Activated CD8-positive, alpha-beta memory T cell treated with anti-CD3 and anti-CD28 coated beads for 24 hours (primary cell): ENCODE measurements around the gene DROSHA.

Source experiments
- DNase-seq: peaks from one replicate; pipeline ENCODE4 v3.0.0-alpha.2; 2020

DROSHA gene

DNA sequence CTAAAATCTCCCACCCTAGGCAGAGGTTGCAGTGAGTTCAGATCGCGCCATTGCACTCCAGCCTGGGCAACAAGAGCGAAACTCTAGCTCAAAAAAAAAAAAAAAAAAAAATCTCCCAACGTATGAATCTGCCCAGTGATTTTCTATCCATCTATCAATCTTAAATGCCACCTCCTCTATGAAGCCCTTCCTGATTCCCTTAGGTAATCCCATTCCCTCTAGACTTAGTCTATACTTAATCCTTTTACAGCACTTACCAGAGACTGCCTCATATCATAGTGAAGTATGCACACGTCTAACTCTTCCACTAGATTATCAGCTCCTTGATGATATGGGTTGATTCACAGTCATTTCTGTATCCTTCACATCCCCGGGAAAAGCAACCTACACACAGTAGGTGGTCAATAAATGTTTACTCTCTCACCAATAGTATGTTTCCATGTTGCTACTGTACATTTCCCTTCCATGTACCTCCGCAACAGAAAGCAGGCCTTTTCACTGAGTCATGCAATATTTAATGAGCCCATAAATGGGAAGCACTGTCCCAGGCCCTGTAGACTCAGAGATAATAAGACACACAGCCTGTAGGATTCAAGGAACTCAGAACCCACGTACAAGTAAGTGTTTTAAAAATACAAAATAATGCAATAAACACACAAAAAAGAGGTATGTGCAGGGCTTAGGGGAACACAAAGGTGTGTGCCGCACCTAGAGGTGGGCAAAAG lies 1.2 kb downstream of the DROSHA start:
- no peak for DNase-seq

- DNase-seq, result no peak
Measured at GRCh38 chr5:31523041-31523440, 8.9 kb downstream of the DROSHA start.

DNA sequence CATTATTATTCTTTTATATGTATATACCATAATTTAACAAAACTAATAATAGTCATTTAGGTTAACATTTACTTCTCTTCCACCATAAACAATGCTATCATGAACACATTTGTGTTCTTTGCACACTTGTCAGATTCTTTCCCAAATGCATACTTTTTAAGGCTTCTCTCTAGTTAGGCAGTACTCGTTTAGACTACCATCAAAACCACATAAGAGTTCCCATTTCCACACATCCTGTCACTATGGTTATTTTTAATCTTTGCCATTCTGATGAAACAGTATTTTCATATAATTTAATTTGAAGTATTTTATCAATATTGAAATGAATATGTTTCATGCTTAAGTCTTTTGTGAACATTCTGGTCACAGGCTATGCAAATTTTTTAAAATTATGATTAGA lies 15.1 kb downstream of the DROSHA start:
- DNase-seq, result no peak

DNA sequence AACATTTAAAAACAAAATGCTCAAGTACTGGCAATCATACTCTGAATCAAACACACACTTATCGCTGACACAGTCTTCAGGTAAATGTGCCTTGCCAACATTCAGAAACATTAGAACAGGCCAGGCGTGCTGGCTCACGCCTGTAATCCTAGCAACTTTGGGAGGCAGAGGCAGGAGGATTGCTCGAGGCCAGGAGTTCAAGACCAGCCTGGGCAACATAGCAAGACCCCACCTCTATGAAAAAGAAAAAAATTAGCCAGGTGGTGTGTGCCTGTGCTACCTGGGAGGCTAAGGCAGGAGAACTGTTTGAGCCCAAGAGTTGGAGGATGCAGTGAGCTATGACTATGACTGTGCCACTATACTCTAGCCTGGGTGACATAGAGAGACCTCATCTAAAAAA lies 20.6 kb downstream of the DROSHA start:
- no peak for DNase-seq

- DNase-seq, result no peak
Measured at GRCh38 chr5:31504529-31504928, 27.4 kb downstream of the DROSHA start.

- DNase-seq, result no peak
Measured at GRCh38 chr5:31502506-31502905, 29.4 kb downstream of the DROSHA start.

GRCh38 chr5:31500256-31500655 lies 31.6 kb downstream of the DROSHA start:
- DNase-seq, result no peak

DNA sequence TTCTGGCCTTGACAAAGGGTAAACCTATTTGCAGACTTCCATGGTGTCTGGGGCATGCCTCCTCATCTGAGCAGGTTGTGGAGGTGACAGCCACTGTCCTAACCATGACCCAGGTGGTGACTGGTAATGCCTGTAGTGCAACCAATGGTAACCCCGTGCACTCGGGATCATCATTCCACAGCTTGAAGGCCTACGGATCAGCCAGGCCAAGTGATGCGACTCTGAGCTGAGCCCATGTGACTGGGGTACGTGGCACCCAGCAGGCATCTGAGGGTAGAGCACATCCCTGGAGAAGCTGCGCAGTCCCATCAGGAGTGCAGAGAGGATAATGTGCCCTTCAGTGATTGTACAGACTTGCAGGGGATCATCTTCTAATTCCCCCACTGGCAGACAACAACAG lies 35.0 kb downstream of the DROSHA start:
- no peak for DNase-seq

- DNase-seq, result no peak
Measured at GRCh38 chr5:31496301-31496700, 35.6 kb downstream of the DROSHA start.

DNA sequence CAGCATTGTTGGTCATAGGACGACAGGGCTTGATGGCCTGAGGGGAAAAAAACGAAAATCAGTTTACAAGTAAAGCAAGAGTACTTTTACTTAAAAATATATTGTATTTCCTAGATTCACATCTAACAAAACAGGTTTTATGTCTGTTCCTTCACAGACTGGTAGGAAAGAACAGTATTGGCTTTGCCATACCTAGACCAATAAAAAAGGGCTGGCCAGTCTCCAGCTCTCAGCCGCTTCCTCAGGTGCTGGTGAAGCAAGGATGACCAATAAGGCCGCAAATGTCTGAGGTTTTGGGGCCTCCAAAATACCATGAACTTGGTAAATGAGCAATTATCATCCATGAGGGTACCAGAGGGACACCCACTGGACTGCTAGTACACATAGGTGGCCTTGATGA lies 36.6 kb downstream of the DROSHA start:
- no peak for DNase-seq

DNA sequence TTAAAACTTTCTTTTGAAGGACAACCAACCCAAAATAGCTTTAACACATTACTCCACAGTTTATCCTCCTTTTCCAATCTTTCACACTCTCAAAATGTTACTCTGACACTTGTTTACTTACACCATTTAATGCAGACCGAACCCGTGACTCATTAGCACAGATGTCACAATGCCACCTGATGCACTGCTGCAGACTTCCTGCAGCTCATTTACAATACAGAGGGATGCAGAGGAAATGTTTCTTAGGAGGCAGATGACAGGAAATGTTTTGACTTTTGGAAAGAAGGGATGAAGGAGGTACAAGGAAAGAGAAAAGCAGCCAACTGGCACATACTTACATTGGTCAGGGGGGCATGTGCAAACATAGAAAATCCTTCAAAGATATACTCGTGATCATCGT lies 39.0 kb downstream of the DROSHA start:
- no peak for DNase-seq

GRCh38 chr5:31487506-31487905 lies 44.4 kb downstream of the DROSHA start:
- no peak for DNase-seq

GRCh38 chr5:31486441-31486840 lies 45.5 kb downstream of the DROSHA start:
- DNase-seq, result no peak

- DNase-seq, result no peak
Measured at GRCh38 chr5:31485376-31486207, 46.3 kb downstream of the DROSHA start.

GRCh38 chr5:31481531-31482165 lies 50.2 kb downstream of the DROSHA start:
- no peak for DNase-seq

DNA sequence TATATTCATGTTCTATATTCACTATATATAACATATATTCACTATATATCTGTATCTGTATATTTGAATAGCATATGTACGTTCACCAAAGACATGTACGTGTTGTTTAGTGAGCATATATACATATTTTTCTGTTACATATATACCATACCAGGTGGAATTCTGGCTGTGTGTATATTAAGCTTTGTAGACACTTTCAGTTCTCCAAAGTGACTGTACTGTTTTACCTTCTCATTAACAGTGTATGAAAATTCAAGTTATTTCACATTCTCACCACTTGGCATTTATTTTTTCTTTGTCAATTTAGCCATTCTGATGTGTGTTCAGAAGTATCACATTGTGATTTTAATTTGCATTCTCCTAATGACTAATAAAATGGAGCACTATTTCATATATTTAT lies 52.2 kb downstream of the DROSHA start:
- no peak for DNase-seq

DNA sequence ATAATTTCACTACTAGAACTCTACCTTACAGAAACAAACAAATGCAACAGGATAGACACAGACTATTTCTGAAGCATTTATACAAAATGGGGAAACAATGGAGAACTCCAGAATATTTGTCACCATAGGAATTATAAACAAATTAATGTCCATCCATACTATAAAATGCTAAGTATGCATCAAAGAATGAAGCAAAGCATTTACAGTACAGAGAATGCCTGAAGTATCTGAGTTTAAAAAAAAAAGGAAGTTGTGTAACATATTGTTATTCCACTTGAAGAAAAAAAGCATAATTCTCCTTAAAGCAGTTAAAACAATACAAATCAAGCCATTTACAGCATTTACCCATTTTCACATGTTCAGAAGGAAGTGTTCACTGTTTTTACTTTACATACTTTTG lies 53.0 kb downstream of the DROSHA start:
- DNase-seq, result no peak

DNA sequence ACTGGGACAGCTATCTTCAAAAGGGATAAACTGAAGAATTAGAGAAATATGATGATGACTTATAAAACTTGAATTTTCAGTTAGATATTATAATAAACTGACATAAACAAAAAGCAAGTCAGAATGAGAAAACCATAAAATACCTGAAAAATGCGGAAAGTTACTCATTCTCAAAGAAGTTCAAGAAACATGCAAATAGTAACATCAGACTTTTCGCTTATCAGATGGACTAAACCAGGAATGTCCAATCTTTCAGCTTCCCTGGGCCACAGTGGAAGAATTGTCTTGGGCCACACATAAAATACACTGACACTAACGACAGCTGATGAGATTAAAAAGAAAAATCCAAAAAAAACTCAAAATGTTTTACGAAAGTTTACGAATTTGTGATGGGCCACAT lies 53.9 kb downstream of the DROSHA start:
- DNase-seq, result no peak

DNA sequence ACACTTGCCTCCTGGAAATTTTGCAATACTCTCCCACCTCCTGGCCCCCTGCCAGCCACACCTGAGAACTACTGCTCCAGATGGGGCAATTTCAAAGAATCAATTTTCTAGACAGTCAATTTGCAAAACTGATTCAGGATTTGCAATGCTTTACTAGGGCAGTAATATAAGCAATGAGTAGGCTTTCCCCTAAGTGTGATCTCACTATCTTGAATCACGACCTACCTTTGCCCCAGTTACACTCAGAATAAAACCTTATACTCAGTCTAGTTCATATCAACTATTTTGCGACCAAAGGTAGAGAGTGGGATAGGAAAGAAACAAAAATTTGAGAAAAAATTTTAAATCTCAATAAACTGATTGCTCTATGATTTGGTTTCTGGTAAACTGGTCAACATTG lies 54.4 kb downstream of the DROSHA start:
- no peak for DNase-seq

DNA sequence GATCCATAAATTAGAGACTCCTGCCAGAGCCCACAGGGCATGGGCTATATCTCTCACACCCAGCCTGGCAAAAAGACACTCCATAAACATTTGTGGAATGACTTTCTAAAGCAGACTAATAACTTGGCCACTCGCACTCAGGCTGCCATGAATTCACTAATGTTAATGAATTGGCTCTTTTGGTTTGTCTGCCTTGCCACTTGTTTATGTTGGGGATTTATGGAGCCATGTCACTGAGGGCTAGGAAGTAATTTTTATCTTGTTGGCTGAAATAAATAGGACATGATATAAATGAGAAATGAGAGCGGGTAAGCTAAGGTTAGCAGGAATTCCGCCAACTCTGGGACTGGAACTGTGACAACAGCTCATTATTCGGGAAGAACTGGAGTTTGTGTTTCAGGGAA lies 55.2 kb downstream of the DROSHA start:
- DNase-seq, result no peak

- no peak for DNase-seq
Measured at GRCh38 chr5:31471916-31472315, 60.0 kb downstream of the DROSHA start.

DNA sequence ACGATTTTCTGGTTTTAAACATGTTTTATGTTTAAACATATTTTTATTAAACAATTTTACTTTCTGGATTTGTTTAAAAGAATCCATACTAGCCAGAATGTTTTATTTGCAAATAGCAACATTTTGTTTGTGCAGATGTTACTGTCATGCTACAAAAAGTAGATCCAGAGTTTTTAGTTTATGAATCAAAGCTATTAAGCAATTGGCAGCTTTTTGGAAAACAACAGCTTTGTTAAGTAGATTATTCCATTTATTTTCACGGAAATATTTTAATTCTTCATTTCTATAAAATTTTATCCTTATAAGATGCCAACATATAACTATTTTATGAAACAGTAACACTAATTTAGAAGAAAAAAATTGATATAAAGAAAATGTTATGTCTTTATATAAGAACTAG lies 60.9 kb downstream of the DROSHA start:
- no peak for DNase-seq

DNA sequence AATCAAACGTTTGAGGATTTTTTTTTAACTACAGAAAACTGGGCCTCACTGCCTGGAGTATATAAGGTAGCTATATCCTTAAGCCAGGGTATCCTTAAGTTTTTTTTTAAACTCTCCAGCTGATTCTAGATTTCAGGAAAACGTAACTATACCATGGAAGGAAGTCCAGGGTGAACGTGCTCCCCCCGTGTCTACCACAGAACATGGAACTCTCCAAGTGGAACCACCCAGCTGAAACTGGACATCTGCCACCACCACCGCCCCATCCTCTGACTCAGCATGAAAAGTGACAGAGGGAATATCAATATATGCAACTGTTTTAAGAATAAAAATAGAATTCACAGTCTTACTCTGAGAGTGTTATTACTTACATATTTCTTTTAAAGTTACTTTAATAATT lies 61.3 kb downstream of the DROSHA start:
- DNase-seq, result no peak

- DNase-seq, result no peak
Measured at GRCh38 chr5:31469886-31470285, 62.0 kb downstream of the DROSHA start.
